GM19023 (cell line): ENCODE data around the gene C16orf90.
"Not testable (repeated sequence)": the region's sequence is repeated elsewhere in the genome, so short reads cannot be mapped to it uniquely, and the experiment has no call there.

Source experiments
- ATAC-seq: cut with Tn5 transposase; IDR thresholded peaks from one replicate; pipeline ENCODE4 v1.9.1; 2021; ENCODE audit warnings: mild to moderate bottlenecking, moderate library complexity; ENCODE audit not compliant: unreplicated experiment

Gene C16orf90

GRCh38 chr16:3495176-3495575 lies at the start of gene C16orf90:
Gene C16orf90 (minus strand): TSS chr16:3495489. CDS start chr16:3495421, 68 bp downstream.
- ATAC-seq: no peak

GRCh38 chr16:3542601-3543373 lies 47.5 kb upstream of the C16orf90 start:
- ATAC-seq: no peak

GRCh38 chr16:3541527-3542155 lies 46.4 kb upstream of the C16orf90 start:
- no peak for ATAC-seq

GRCh38 chr16:3538222-3538621 lies 42.9 kb upstream of the C16orf90 start:
- no peak for ATAC-seq

GRCh38 chr16:3536851-3537250 lies 41.6 kb upstream of the C16orf90 start:
- no peak for ATAC-seq

GRCh38 chr16:3536271-3536731 lies 41.0 kb upstream of the C16orf90 start:
- no peak for ATAC-seq

- no peak for ATAC-seq
Observed at GRCh38 chr16:3534126-3534525, 38.8 kb upstream of the C16orf90 start.

- no peak for ATAC-seq
Observed at GRCh38 chr16:3532741-3533140, 37.5 kb upstream of the C16orf90 start.

GRCh38 chr16:3530371-3530914 lies 35.2 kb upstream of the C16orf90 start:
- ATAC-seq: no peak

GRCh38 chr16:3529175-3529574 lies 33.9 kb upstream of the C16orf90 start:
- no peak for ATAC-seq

- no peak for ATAC-seq
Observed at GRCh38 chr16:3528406-3528805, 33.1 kb upstream of the C16orf90 start.

- ATAC-seq: not testable (repeated sequence)
Observed at GRCh38 chr16:3527216-3527829, 32.0 kb upstream of the C16orf90 start.

- no peak for ATAC-seq
Observed at GRCh38 chr16:3525951-3526350, 30.7 kb upstream of the C16orf90 start.

GRCh38 chr16:3523281-3523680 lies 28.0 kb upstream of the C16orf90 start:
- ATAC-seq: no peak

- ATAC-seq: no peak
Observed at GRCh38 chr16:3520841-3521240, 25.6 kb upstream of the C16orf90 start.

- ATAC-seq: no peak
Observed at GRCh38 chr16:3520413-3520812, 25.1 kb upstream of the C16orf90 start.

- ATAC-seq: no peak
Observed at GRCh38 chr16:3519581-3519980, 24.3 kb upstream of the C16orf90 start.

- no peak for ATAC-seq
Observed at GRCh38 chr16:3518986-3519348, 23.7 kb upstream of the C16orf90 start.

GRCh38 chr16:3518292-3518985 lies 23.1 kb upstream of the C16orf90 start:
- no peak for ATAC-seq

GRCh38 chr16:3515897-3516296 lies 20.6 kb upstream of the C16orf90 start:
- no peak for ATAC-seq

GRCh38 chr16:3514621-3515020 lies 19.3 kb upstream of the C16orf90 start:
- no peak for ATAC-seq
